ENCODE results near the gene SVIP.

GRCh38 chr11:22800482-22800881 is 29.1 kb downstream of the SVIP start:
- TF ChIP-seq CTCF (IDR thresholded peaks at IDR 0.05; ENCODE audit: poor library complexity), result no peak
- no peak for TF ChIP-seq EZH2 (IDR thresholded peaks at IDR 0.05; ENCODE audit: borderline replicate concordance)
- TF ChIP-seq EZH2phosphoT487 (IDR thresholded peaks at IDR 0.05; ENCODE audit: low read depth, severe bottlenecking, unreplicated experiment), result no peak
